B cell (primary cell): ENCODE results near the gene SYNE1. TPM values are rescaled to one million over a fixed set of nuclear protein-coding genes. Genes with fewer than 3 reads are reported as not detected.
"Not testable (repeated sequence)": the region's sequence is repeated elsewhere in the genome, so short reads cannot be mapped to it uniquely, and the experiment has no call there.

Experiments
- ATAC-seq: fragments of 200-7000 bp; cut with Tn5 transposase; one replicate; pipeline ENCODE4 v1.10.0; 2021; ENCODE audit warnings: low read depth, mild to moderate bottlenecking, moderate number of reproducible peaks, moderate library complexity
- CTCF ChIA-PET: fragments of 350-600 bp; sonication (Branson Sonifier 250); formaldehyde crosslinking; loops from one replicate; lab custom pipeline; 2021; ENCODE audit warnings: antibody characterized with exemption, inconsistent platforms; lab: Charles Lee
- POLR2A ChIA-PET: fragments of 350-600 bp; sonication (Branson Sonifier 250); formaldehyde crosslinking; loops from one replicate; lab custom pipeline; 2021; ENCODE audit warnings: antibody characterized with exemption; lab: Charles Lee
- DNase-seq: peaks from one replicate; pipeline ENCODE4 v3.0.0; 2013
- H2AFZ ChIP-seq: 2 replicates; pipeline ENCODE4 v1.6.1; 2012; ENCODE audit warnings: mild to moderate bottlenecking, low read depth, low read length; ENCODE audit not compliant: insufficient read depth, poor library complexity, severe bottlenecking
- H3K27ac ChIP-seq, 2 donors: 1 replicate in 1 of 2; 2 replicates in 1 of 2; pipeline ENCODE4 v1.5.1; 2012 to 2013; ENCODE audit warnings: low read length in 2 of 2, mild to moderate bottlenecking in 2 of 2, moderate library complexity in 1 of 2
- H3K27me3 ChIP-seq, 4 experiments: fragments of 200-600 bp in 1 of 4; sonication (generic) in 1 of 4; replicated peaks in 1 of 4; 1 replicate in 2 of 4; 2 replicates in 2 of 4; pipeline versions ENCODE4 v1.6.1 to v1.7.0; 2013 to 2016; ENCODE audit warnings: low read length in 3 of 4, mild to moderate bottlenecking in 2 of 4, mixed read lengths in 1 of 4, moderate library complexity in 1 of 4; ENCODE audit not compliant: insufficient read depth in 4 of 4, control insufficient read depth in 3 of 4; ENCODE audit errors: control extremely low read depth in 1 of 4
- H3K36me3 ChIP-seq, 2 experiments: replicated peaks in 1 of 2; 1 replicate in 1 of 2; 2 replicates in 1 of 2; pipeline versions ENCODE4 v1.6.1 to v1.7.1; 2013; ENCODE audit warnings: low read length in 1 of 2; ENCODE audit not compliant: insufficient read depth in 2 of 2, control insufficient read depth in 1 of 2; ENCODE audit errors: control extremely low read depth in 1 of 2, extremely low read depth in 1 of 2
- H3K4me1 ChIP-seq, 2 donors: fragments of 200-600 bp in 1 of 2; sonication (generic) in 1 of 2; 1 replicate in 1 of 2; 2 replicates in 1 of 2; pipeline versions ENCODE4 v1.5.1 to v1.6.1; 2013 to 2017; ENCODE audit warnings: low read length in 2 of 2; ENCODE audit not compliant: control insufficient read depth in 2 of 2, insufficient read depth in 2 of 2
- H3K4me2 ChIP-seq: replicated peaks from 2 replicates; pipeline ENCODE3; 2012; ENCODE audit warnings: mild to moderate bottlenecking, low read depth, low read length; ENCODE audit not compliant: poor library complexity, severe bottlenecking
- H3K4me3 ChIP-seq, 5 experiments: fragments of 200-600 bp in 1 of 5; sonication (generic) in 1 of 5; 1 replicate in 3 of 5; 2 replicates in 2 of 5; pipeline versions ENCODE4 v1.5.1 to v1.7.0; 2011 to 2016; ENCODE audit warnings: low read length in 4 of 5, mild to moderate bottlenecking in 4 of 5, low read depth in 2 of 5, control low read depth in 1 of 5, moderate library complexity in 1 of 5; ENCODE audit not compliant: insufficient read depth in 1 of 5; ENCODE audit errors: control extremely low read depth in 1 of 5, extremely low read depth in 1 of 5
- H3K79me2 ChIP-seq: fragments of 200-600 bp; sonication (generic); one replicate; pipeline ENCODE4 v1.6.0; 2016; ENCODE audit warnings: low read length; ENCODE audit not compliant: control insufficient read depth, insufficient read depth
- H3K9ac ChIP-seq: fragments of 200-600 bp; sonication (generic); 2 replicates; pipeline ENCODE4 v1.6.1; 2017; ENCODE audit warnings: mild to moderate bottlenecking, low read length, moderate library complexity
- H3K9me3 ChIP-seq, 3 donors: one replicate each; pipeline versions ENCODE4 v1.6.1 to v1.7.1; 2013; ENCODE audit warnings: low read length in 2 of 3; ENCODE audit not compliant: control insufficient read depth in 2 of 3, insufficient read depth in 1 of 3; ENCODE audit errors: control extremely low read depth in 1 of 3
- H4K20me1 ChIP-seq: 2 replicates; pipeline ENCODE4 v1.6.0; 2012; ENCODE audit warnings: mild to moderate bottlenecking, low read length; ENCODE audit not compliant: insufficient read depth, control insufficient read depth, poor library complexity, severe bottlenecking
- H3K27ac Mint-ChIP-seq: one replicate; pipeline ENCODE4 v1.8.0; 2021; ENCODE audit warnings: mixed read lengths
- H3K27me3 Mint-ChIP-seq: one replicate; pipeline ENCODE4 v1.8.0; 2021; ENCODE audit warnings: mixed read lengths
- H3K4me1 Mint-ChIP-seq: one replicate; pipeline ENCODE4 v1.8.0; 2021; ENCODE audit warnings: mixed read lengths
- H3K4me3 Mint-ChIP-seq: one replicate; pipeline ENCODE4 v1.8.0; 2021; ENCODE audit warnings: mixed read lengths
- H3K9me3 Mint-ChIP-seq: one replicate; pipeline ENCODE4 v1.8.0; 2022; ENCODE audit warnings: mixed read lengths; ENCODE audit not compliant: insufficient read depth
- CTCF ChIP-seq: fragments of 200-600 bp; IDR thresholded peaks from one replicate; pipeline ENCODE4 v1.8.0; 2022; ENCODE audit warnings: antibody characterized with exemption, mild to moderate bottlenecking
- EZH2 ChIP-seq: IDR thresholded peaks from 2 replicates; pipeline ENCODE4 v1.6.1; 2012; ENCODE audit warnings: borderline replicate concordance, low read depth, mild to moderate bottlenecking, moderate library complexity, low read length; ENCODE audit not compliant: insufficient read depth, poor library complexity, severe bottlenecking
- WGBS: methylation state at CpG from one replicate; pipeline ENCODE4 v1.1.5; 2013; ENCODE audit warnings: missing lambda C conversion rate; ENCODE audit not compliant: insufficient coverage; 5-methylcytosine and 5-hydroxymethylcytosine counted together
- intact Hi-C: fragments of 100-400 bp; cut with micrococcal nuclease; formaldehyde crosslinking; loops from one replicate; pipeline ENCODE4 v1.10.0; 2022
- polyA plus RNA-seq: library from polyadenylated mRNA; depleted of rRNA; stranded (reverse); fragments of >200 nt; gene quantifications from 2 replicates; pipeline ENCODE4 v1.2.3, GENCODE V29; 2012
- total RNA-seq, 2 donors: library from RNA; stranded (reverse); fragments of 120-200 nt in 1 of 2; gene quantifications; 1 replicate in 1 of 2; 2 replicates in 1 of 2; pipeline versions ENCODE4 v1.2.3 to v1.2.4, GENCODE V29; 2013 to 2022

The SYNE1 gene
- total and polyA plus RNA-seq, 2 donors (not counting 1 experiment from before 2014, with no cell fraction given): 49.2 to 108 TPM

GRCh38 chr6:152685819-152686218 is 48.7 kb upstream of the SYNE1 start:
- H4K20me1 ChIP-seq: no peaks in the 10 kb centered on the region
- no peaks in the 10 kb centered on the region for H3K36me3 ChIP-seq
- TF ChIP-seq EZH2: no peak
- TF ChIP-seq CTCF: no peak
- no peaks in the 10 kb centered on the region for H3K27me3 ChIP-seq
- ChIA-PET CTCF (no interaction called here), POLR2A (no interaction called here)
- H3K4me3 ChIP-seq: no peak overlapping the region
- WGBS: 94% methylated on average over 10 of the region's 12 CpGs
- ATAC-seq (no peak), DNase-seq (no peak)
- H3K27me3 Mint-ChIP-seq: no peaks in the 10 kb centered on the region
- no peak overlapping the region for H3K27ac ChIP-seq
- intact Hi-C loops: no loop called here
- no peak overlapping the region for H3K9ac ChIP-seq
- no peaks in the 10 kb centered on the region for H3K9me3 ChIP-seq
- peaks cover 2% of the 10 kb centered on the region for H3K9me3 Mint-ChIP-seq
- peaks cover 2% of the 10 kb centered on the region for H3K4me1 Mint-ChIP-seq
- H3K4me1 ChIP-seq: no peaks in the 10 kb centered on the region
- H3K4me3 Mint-ChIP-seq: no peak overlapping the region
- no peak overlapping the region for H3K4me2 ChIP-seq
- no peaks in the 10 kb centered on the region for H3K79me2 ChIP-seq
- no peak overlapping the region for H3K27ac Mint-ChIP-seq
- H2AFZ ChIP-seq: no peak overlapping the region

GRCh38 chr6:152682935-152683334 is 45.8 kb upstream of the SYNE1 start:
- H3K27me3 Mint-ChIP-seq, H3K4me3 ChIP-seq, POLR2A ChIA-PET, DNase-seq, H3K4me1 ChIP-seq, H3K36me3 ChIP-seq, ATAC-seq, H3K27me3 ChIP-seq, H3K79me2 ChIP-seq, H3K9ac ChIP-seq, H3K4me1 Mint-ChIP-seq, H3K4me3 Mint-ChIP-seq, H3K27ac ChIP-seq, intact Hi-C loops, H3K9me3 Mint-ChIP-seq, H2AFZ ChIP-seq, H3K9me3 ChIP-seq, CTCF ChIA-PET, H3K27ac Mint-ChIP-seq, H4K20me1 ChIP-seq, H3K4me2 ChIP-seq: not testable (repeated sequence)
- 88% methylated on average over 4 of the region's 8 CpGs for WGBS
